Lung (tissue), 12 donors: ENCODE results near the gene MYO9A. TPM values are rescaled to one million over a fixed set of nuclear protein-coding genes. Genes with fewer than 3 reads are reported as not detected.
"Not testable (repeated sequence)": the region's sequence is repeated elsewhere in the genome, so short reads cannot be mapped to it uniquely, and the experiment has no call there.

Experiments
- ATAC-seq: fragments of 200-7000 bp; cut with Tn5 transposase; one replicate; pipeline ENCODE4 v1.9.1; 2020; ENCODE audit warnings: moderate number of reproducible peaks; ENCODE audit not compliant: insufficient read depth, low FRiP score
- DNase-seq, 3 donors: peaks; one replicate each; pipeline ENCODE4 v3.0.0-alpha.2; 2013 to 2017
- H3K27ac ChIP-seq, 2 donors: one replicate each; pipeline ENCODE4 v1.5.1; 2013; ENCODE audit warnings: mild to moderate bottlenecking in 2 of 2, moderate library complexity in 2 of 2, control low read depth in 1 of 2, inconsistent platforms in 1 of 2, low read depth in 1 of 2, low read length in 1 of 2
- H3K27me3 ChIP-seq, 3 donors: one replicate each; pipeline ENCODE4 v1.5.1; 2013; ENCODE audit warnings: low read length in 2 of 3; ENCODE audit not compliant: control insufficient read depth in 3 of 3, insufficient read depth in 3 of 3
- H3K36me3 ChIP-seq, 4 donors: one replicate each; pipeline ENCODE4 v1.5.1; 2013; ENCODE audit warnings: low read length in 4 of 4, mild to moderate bottlenecking in 1 of 4, moderate library complexity in 1 of 4; ENCODE audit not compliant: control insufficient read depth in 4 of 4, insufficient read depth in 4 of 4
- H3K4me1 ChIP-seq, 5 donors: one replicate each; pipeline ENCODE4 v1.5.1; 2013; ENCODE audit warnings: low read length in 5 of 5, mild to moderate bottlenecking in 2 of 5, moderate library complexity in 1 of 5; ENCODE audit not compliant: control insufficient read depth in 5 of 5, insufficient read depth in 5 of 5
- H3K4me3 ChIP-seq: one replicate; pipeline ENCODE4 v1.5.1; 2013; ENCODE audit warnings: mild to moderate bottlenecking, control low read depth, moderate library complexity
- H3K9ac ChIP-seq, 2 donors: one replicate each; pipeline ENCODE4 v1.5.1; 2013; ENCODE audit warnings: low read length in 2 of 2, control low read depth in 1 of 2; ENCODE audit not compliant: insufficient read depth in 1 of 2
- H3K9me3 ChIP-seq, 4 donors: one replicate each; pipeline ENCODE4 v1.5.1; 2013; ENCODE audit warnings: low read length in 3 of 4, mild to moderate bottlenecking in 1 of 4, moderate library complexity in 1 of 4; ENCODE audit not compliant: control insufficient read depth in 4 of 4, insufficient read depth in 3 of 4
- CTCF ChIP-seq: IDR thresholded peaks from 2 replicates; pipeline ENCODE4 v1.5.1; 2012; ENCODE audit warnings: mild to moderate bottlenecking; ENCODE audit errors: control extremely low read depth, extremely low read depth
- WGBS, 2 donors: extraction: QIAGEN DNeasy Blood & Tissue Kit; methylation state at CpG; one replicate each; pipeline ENCODE4 v1.1.7; 2013; 5-methylcytosine and 5-hydroxymethylcytosine counted together
- polyA plus RNA-seq, 2 donors: library from polyadenylated mRNA; stranded (reverse); fragments of 200-250 nt; gene quantifications; one replicate each; pipeline ENCODE4 v1.2.1, GENCODE V29; 2013
- total RNA-seq, 2 donors: library from RNA; depleted of rRNA in 1 of 2; stranded (reverse); fragments of >200 nt in 1 of 2; gene quantifications; one replicate each; pipeline ENCODE4 v1.2.1, GENCODE V29; 2014 to 2021
- donor health status: control.
- donor health status: control.
- donor health status: Bipolar disorder and iron deficiency.
- donor health status: healthy.
- donor health status: DM: yes; HTN: yes; CAD: no.

MYO9A gene
- total and polyA plus RNA-seq, 4 donors = 4.5 to 173 (median 34.4) TPM

GRCh38 chr15:72074335-72075060 lies 43.5 kb downstream of the MYO9A start:
- no peaks in the 10 kb centered on the region for H3K36me3 ChIP-seq
- DNase-seq (no peak), ATAC-seq (no peak)
- H3K4me3 ChIP-seq = no peak overlapping the region
- WGBS, 2 donors = 76 to 88% methylated on average over 5 of the region's 5 CpGs
- no peak for TF ChIP-seq CTCF
- no peak overlapping the region for H3K9ac ChIP-seq
- no peaks in the 10 kb centered on the region for H3K27me3 ChIP-seq
- no peak overlapping the region for H3K27ac ChIP-seq
- H3K9me3 ChIP-seq = no peaks in the 10 kb centered on the region
- peaks cover 0 to 5% (median 0%) of the 10 kb centered on the region in 5 donors for H3K4me1 ChIP-seq

GRCh38 chr15:72071448-72071825 lies 46.5 kb downstream of the MYO9A start:
- H3K9ac ChIP-seq, H3K27ac ChIP-seq, H3K36me3 ChIP-seq, H3K4me1 ChIP-seq, ATAC-seq, H3K27me3 ChIP-seq, H3K9me3 ChIP-seq, DNase-seq, H3K4me3 ChIP-seq: not testable (repeated sequence)
- 95 to 96% methylated on average over 8 of the region's 8 CpGs for WGBS, 2 donors

- no peak for TF ChIP-seq CTCF
- 76 to 92% methylated on average over 1 of the region's 1 CpG for WGBS, 2 donors
Measured at GRCh38 chr15:72070817-72071447, 47.0 kb downstream of the MYO9A start.

GRCh38 chr15:72068856-72069255 lies 49.1 kb downstream of the MYO9A start:
- ATAC-seq = no peak

More at GRCh38 chr15:72070817-72071447, 47.0 kb downstream of the MYO9A start:
- H3K27ac ChIP-seq = no peak overlapping the region
- no peak for DNase-seq
- no peaks in the 10 kb centered on the region for H3K27me3 ChIP-seq
- peaks cover 0 to 7% (median 0%) of the 10 kb centered on the region in 5 donors for H3K4me1 ChIP-seq
- H3K9ac ChIP-seq = no peak overlapping the region
- ATAC-seq = no peak
- H3K9me3 ChIP-seq = no peaks in the 10 kb centered on the region
- no peak overlapping the region for H3K4me3 ChIP-seq
- H3K36me3 ChIP-seq = no peaks in the 10 kb centered on the region

More at GRCh38 chr15:72068856-72069255, 49.1 kb downstream of the MYO9A start:
- Histone ChIP-seq H3K27me3 (no peaks in the 10 kb centered on the region), H3K4me1 (peaks cover 0 to 5% (median 0%) of the 10 kb centered on the region in 5 donors), H3K27ac (no peak overlapping the region), H3K36me3 (no peaks in the 10 kb centered on the region), H3K9me3 (no peaks in the 10 kb centered on the region), H3K4me3 (no peak overlapping the region), H3K9ac (no peak overlapping the region)
- DNase-seq = no peak
- no peak for TF ChIP-seq CTCF
